ENCODE measurements around the gene GPHN. TPM values are rescaled to one million over a fixed set of nuclear protein-coding genes. Genes with fewer than 3 reads are reported as not detected.

Gene GPHN
- total RNA-seq, 4 donors from 2014 or later, result 9.1 to 21.1 (median 15.9) TPM

- DNase-seq (ENCODE audit: extremely low spot score), result no peak
- 83% methylated on average over 4 of the region's 4 CpGs for WGBS
These were observed 643.2 kb downstream of the GPHN start for GRCh38 chr14:67151082-67151666.

DNA sequence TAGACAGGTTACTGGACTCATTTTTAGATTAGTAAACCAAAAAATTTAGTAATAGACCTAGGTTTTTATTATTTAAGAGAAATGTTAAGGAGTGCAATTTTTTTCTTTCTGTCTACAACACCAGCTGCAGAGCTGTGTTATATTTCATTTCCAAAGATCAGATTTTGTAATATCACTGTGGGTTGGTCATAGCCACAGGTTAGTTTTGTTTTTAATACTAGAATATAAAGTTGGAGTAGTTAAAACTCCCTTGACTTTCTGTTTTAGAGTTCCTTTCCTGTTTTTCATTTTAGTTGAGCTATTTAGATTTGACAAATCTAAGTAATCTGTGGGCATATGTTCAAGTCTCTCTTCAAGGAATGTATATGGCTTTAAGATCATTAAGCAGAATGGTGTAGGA is 650.6 kb downstream of the GPHN start:
- H3K9me3 ChIP-seq, result no peaks in the 10 kb centered on the region
- no peaks in the 10 kb centered on the region for H3K36me3 ChIP-seq
- no peak overlapping the region for H3K4me3 ChIP-seq
- H3K27ac ChIP-seq (replicated peaks in 1 of 4), result no peak overlapping the region
- TF ChIP-seq EP300 (IDR thresholded peaks at IDR 0.05) (no peak), POLR2A (IDR thresholded peaks at IDR 0.05; ENCODE audit: low read depth) (no peak), POLR2AphosphoS5 (IDR thresholded peaks at IDR 0.05) (no peak)
- TF ChIP-seq, protein P1, sequence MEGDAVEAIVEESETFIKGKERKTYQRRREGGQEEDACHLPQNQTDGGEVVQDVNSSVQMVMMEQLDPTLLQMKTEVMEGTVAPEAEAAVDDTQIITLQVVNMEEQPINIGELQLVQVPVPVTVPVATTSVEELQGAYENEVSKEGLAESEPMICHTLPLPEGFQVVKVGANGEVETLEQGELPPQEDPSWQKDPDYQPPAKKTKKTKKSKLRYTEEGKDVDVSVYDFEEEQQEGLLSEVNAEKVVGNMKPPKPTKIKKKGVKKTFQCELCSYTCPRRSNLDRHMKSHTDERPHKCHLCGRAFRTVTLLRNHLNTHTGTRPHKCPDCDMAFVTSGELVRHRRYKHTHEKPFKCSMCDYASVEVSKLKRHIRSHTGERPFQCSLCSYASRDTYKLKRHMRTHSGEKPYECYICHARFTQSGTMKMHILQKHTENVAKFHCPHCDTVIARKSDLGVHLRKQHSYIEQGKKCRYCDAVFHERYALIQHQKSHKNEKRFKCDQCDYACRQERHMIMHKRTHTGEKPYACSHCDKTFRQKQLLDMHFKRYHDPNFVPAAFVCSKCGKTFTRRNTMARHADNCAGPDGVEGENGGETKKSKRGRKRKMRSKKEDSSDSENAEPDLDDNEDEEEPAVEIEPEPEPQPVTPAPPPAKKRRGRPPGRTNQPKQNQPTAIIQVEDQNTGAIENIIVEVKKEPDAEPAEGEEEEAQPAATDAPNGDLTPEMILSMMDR (IDR thresholded peaks at IDR 0.05), result no peak
- intact Hi-C loops (cut with DNase I), result no loop called here
- no peak for DNase-seq (ENCODE audit: extremely low spot score)
- no peaks in the 10 kb centered on the region for H3K4me1 ChIP-seq
- H3K27me3 ChIP-seq, result no peaks in the 10 kb centered on the region

More at GRCh38 chr14:67151082-67151666, 643.2 kb downstream of the GPHN start:
- Histone ChIP-seq H3K4me1 (no peaks in the 10 kb centered on the region), H3K27ac (replicated peaks in 1 of 4) (no peak overlapping the region), H3K4me3 (no peak overlapping the region), H3K9me3 (no peaks in the 10 kb centered on the region), H3K27me3 (no peaks in the 10 kb centered on the region), H3K36me3 (no peaks in the 10 kb centered on the region)
- intact Hi-C loops (cut with DNase I), result no loop called here
- no peak for TF ChIP-seq POLR2A (IDR thresholded peaks at IDR 0.05; ENCODE audit: low read depth)
- TF ChIP-seq, protein P1 (IDR thresholded peaks at IDR 0.05), result peak in 1 of 3 experiments; percentile 14

- no peak overlapping the region for H3K4me3 ChIP-seq
- no peak for DNase-seq (ENCODE audit: extremely low spot score)
- H3K27ac ChIP-seq (replicated peaks in 1 of 4), result no peak overlapping the region
- no peaks in the 10 kb centered on the region for H3K36me3 ChIP-seq
- no peaks in the 10 kb centered on the region for H3K4me1 ChIP-seq
- no peaks in the 10 kb centered on the region for H3K9me3 ChIP-seq
- no peaks in the 10 kb centered on the region for H3K27me3 ChIP-seq
- intact Hi-C loops (cut with DNase I), result no loop called here
- TF ChIP-seq EP300 (IDR thresholded peaks at IDR 0.05), result no peak
- TF ChIP-seq POLR2AphosphoS5 (IDR thresholded peaks at IDR 0.05), result no peak
- TF ChIP-seq, protein P1 (IDR thresholded peaks at IDR 0.05), result no peak
- TF ChIP-seq POLR2A (IDR thresholded peaks at IDR 0.05; ENCODE audit: low read depth), result no peak
- 89% methylated on average over 4 of the region's 4 CpGs for WGBS
These were observed 654.4 kb downstream of the GPHN start for GRCh38 chr14:67162385-67162784.

GRCh38 chr14:67166450-67166853 is 658.5 kb downstream of the GPHN start:
- Histone ChIP-seq H3K4me3 (no peak overlapping the region), H3K36me3 (peaks cover 0 to 26% (median 6%) of the 10 kb centered on the region in 4 donors), H3K27ac (replicated peaks in 1 of 4) (no peak overlapping the region), H3K4me1 (no peaks in the 10 kb centered on the region), H3K9me3 (no peaks in the 10 kb centered on the region), H3K27me3 (no peaks in the 10 kb centered on the region)
- 85% methylated on average over 5 of the region's 5 CpGs for WGBS
- TF ChIP-seq POLR2AphosphoS5 (IDR thresholded peaks at IDR 0.05) (no peak), EP300 (IDR thresholded peaks at IDR 0.05) (no peak)
- TF ChIP-seq, protein P1 (IDR thresholded peaks at IDR 0.05), result peak; percentile 73 to 87 (median 81)
- intact Hi-C loops (cut with DNase I), result no loop called here
- no peak for DNase-seq (ENCODE audit: extremely low spot score)

Measured in esophagus muscularis mucosa (tissue), 4 donors.